GM23338 (cell line): ENCODE results near the gene BRI3BP.

Experiments used
- EZH2 ChIP-seq: fragments of 200-600 bp; sonication (generic); IDR thresholded peaks from one replicate; pipeline ENCODE4 v1.8.0; 2017; ENCODE audit warnings: antibody characterized with exemption, mild to moderate bottlenecking, low read depth; ENCODE audit not compliant: unreplicated experiment
- EZH2phosphoT487 ChIP-seq: fragments of 200-600 bp; sonication (generic); IDR thresholded peaks from one replicate; pipeline ENCODE4 v1.8.1; 2018; ENCODE audit warnings: antibody characterized with exemption; ENCODE audit not compliant: unreplicated experiment
- POLR2AphosphoS5 ChIP-seq: IDR thresholded peaks from 2 replicates; pipeline ENCODE4 v1.6.1; 2016; ENCODE audit warnings: antibody characterized with exemption, low read depth
- TF ChIP-seq, protein P1 (sequence below), 2 experiments: fragments of 200-600 bp in 1 of 2; sonication (generic) in 1 of 2; conservative IDR thresholded peaks; 2 replicates each; pipeline versions ENCODE4 v1.5.1 to v1.6.1; 2016 to 2017; ENCODE audit warnings: antibody characterized with exemption in 2 of 2, low read depth in 2 of 2, mild to moderate bottlenecking in 2 of 2, moderate library complexity in 1 of 2
- TF ChIP-seq, protein P2 (sequence below): IDR thresholded peaks from one replicate; pipeline ENCODE4 v1.6.1; 2018; ENCODE audit warnings: antibody characterized with exemption; ENCODE audit not compliant: unreplicated experiment

DNA sequence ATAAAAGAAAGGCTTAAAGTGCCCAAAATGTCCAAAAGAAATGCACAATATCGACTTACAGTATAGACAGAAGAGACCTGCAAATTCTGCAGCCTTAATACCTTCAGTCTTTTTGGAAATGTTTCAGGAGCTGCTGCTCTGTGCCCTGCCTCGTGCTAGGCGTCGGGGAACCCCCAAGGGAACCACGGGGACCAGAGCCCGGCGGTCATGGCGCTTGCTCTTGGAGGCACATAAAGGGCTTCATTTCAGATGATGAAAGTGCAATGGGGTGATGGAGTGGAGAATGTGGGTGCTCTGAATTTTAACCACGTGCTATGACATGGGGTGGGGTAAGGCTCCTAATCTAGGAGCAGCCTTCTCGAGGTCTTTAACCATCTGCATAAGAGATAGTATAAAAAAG lies 57.0 kb downstream of the BRI3BP start:
- TF ChIP-seq, protein P1, sequence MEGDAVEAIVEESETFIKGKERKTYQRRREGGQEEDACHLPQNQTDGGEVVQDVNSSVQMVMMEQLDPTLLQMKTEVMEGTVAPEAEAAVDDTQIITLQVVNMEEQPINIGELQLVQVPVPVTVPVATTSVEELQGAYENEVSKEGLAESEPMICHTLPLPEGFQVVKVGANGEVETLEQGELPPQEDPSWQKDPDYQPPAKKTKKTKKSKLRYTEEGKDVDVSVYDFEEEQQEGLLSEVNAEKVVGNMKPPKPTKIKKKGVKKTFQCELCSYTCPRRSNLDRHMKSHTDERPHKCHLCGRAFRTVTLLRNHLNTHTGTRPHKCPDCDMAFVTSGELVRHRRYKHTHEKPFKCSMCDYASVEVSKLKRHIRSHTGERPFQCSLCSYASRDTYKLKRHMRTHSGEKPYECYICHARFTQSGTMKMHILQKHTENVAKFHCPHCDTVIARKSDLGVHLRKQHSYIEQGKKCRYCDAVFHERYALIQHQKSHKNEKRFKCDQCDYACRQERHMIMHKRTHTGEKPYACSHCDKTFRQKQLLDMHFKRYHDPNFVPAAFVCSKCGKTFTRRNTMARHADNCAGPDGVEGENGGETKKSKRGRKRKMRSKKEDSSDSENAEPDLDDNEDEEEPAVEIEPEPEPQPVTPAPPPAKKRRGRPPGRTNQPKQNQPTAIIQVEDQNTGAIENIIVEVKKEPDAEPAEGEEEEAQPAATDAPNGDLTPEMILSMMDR (conservative IDR thresholded peaks at IDR 0.05; ENCODE audit: low read depth in 2 of 2), result no peak
- TF ChIP-seq POLR2AphosphoS5 (no peak), EZH2 (no peak), EZH2phosphoT487 (no peak)
- TF ChIP-seq, protein P2, sequence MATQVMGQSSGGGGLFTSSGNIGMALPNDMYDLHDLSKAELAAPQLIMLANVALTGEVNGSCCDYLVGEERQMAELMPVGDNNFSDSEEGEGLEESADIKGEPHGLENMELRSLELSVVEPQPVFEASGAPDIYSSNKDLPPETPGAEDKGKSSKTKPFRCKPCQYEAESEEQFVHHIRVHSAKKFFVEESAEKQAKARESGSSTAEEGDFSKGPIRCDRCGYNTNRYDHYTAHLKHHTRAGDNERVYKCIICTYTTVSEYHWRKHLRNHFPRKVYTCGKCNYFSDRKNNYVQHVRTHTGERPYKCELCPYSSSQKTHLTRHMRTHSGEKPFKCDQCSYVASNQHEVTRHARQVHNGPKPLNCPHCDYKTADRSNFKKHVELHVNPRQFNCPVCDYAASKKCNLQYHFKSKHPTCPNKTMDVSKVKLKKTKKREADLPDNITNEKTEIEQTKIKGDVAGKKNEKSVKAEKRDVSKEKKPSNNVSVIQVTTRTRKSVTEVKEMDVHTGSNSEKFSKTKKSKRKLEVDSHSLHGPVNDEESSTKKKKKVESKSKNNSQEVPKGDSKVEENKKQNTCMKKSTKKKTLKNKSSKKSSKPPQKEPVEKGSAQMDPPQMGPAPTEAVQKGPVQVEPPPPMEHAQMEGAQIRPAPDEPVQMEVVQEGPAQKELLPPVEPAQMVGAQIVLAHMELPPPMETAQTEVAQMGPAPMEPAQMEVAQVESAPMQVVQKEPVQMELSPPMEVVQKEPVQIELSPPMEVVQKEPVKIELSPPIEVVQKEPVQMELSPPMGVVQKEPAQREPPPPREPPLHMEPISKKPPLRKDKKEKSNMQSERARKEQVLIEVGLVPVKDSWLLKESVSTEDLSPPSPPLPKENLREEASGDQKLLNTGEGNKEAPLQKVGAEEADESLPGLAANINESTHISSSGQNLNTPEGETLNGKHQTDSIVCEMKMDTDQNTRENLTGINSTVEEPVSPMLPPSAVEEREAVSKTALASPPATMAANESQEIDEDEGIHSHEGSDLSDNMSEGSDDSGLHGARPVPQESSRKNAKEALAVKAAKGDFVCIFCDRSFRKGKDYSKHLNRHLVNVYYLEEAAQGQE, result no peak
